Coronary artery (tissue), 2 donors: ENCODE measurements around the gene GRAMD4.
A peak's percentile ranks its signal among the peaks of the same experiment; 100 is the strongest.

Experiments
- DNase-seq: peaks from one replicate; pipeline ENCODE4 v3.0.0-alpha.2; 2017; ENCODE audit warnings: low spot score
- H3K27ac ChIP-seq, 2 donors: fragments of 200-600 bp; sonication (generic); one replicate each; pipeline ENCODE4 v1.5.1; 2016 to 2019
- H3K4me3 ChIP-seq: fragments of 200-600 bp; sonication (generic); 2 replicates; pipeline ENCODE4 v1.5.1; 2016; ENCODE audit warnings: mild to moderate bottlenecking, moderate library complexity
- TF ChIP-seq, protein P1 (sequence below): fragments of 200-600 bp; sonication (generic); IDR thresholded peaks from one replicate; pipeline ENCODE4 v1.5.1; 2019; ENCODE audit warnings: antibody characterized with exemption

GRAMD4 gene

DNA sequence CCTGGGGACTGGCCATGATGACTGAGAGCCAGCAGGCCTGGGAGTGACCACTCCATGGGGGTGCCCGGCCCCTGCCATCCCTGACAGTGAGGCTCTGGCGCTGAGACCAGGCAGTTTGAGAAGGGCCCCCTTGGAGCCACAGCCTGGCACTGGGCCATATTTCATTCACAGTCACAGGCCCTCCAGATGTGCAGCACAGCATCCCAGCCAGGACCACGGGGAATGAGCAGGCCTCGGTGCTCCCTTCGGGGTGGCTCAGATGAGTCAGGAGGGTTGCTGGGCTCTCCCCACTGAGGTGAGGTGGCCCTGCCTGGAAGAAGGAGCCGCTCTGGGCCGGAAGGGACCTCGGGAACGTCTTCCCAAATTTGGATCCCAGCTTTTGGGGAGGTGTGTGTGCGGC is 53.0 kb downstream of the GRAMD4 start:
- Histone ChIP-seq H3K4me3 (no peak overlapping the region), H3K27ac (no peak overlapping the region)
- DNase-seq, result no peak
- TF ChIP-seq, protein P1, sequence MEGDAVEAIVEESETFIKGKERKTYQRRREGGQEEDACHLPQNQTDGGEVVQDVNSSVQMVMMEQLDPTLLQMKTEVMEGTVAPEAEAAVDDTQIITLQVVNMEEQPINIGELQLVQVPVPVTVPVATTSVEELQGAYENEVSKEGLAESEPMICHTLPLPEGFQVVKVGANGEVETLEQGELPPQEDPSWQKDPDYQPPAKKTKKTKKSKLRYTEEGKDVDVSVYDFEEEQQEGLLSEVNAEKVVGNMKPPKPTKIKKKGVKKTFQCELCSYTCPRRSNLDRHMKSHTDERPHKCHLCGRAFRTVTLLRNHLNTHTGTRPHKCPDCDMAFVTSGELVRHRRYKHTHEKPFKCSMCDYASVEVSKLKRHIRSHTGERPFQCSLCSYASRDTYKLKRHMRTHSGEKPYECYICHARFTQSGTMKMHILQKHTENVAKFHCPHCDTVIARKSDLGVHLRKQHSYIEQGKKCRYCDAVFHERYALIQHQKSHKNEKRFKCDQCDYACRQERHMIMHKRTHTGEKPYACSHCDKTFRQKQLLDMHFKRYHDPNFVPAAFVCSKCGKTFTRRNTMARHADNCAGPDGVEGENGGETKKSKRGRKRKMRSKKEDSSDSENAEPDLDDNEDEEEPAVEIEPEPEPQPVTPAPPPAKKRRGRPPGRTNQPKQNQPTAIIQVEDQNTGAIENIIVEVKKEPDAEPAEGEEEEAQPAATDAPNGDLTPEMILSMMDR, result no peak

DNA sequence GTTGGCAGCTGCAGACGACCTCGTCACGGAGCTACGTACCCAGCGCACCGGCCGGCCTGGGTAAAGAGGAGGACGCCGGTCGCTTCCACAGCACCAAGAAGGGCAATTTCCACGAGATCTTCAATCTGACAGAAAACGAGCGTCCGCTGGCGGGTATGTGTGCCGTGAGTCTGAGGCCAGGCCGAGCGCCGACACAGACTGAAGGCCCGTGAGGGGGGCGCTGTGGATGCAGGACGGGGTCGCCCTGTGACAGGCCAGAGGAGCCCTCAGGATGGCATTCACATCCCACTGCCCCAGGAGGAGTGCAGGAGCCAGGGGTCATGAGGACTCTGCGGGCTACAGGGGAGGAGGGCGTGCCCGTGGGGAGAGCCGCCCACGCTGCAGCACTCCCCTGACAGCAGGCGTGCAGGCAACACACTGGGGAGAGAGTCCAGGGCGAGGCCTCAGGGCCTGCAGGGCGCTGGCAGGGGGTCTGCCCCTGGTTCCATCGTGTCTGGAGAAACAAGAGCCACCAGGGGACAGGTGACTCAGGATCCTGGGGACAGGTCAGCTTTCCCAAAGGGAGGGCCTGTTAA is 53.6 kb downstream of the GRAMD4 start:
- Histone ChIP-seq H3K27ac (no peak overlapping the region), H3K4me3 (no peak overlapping the region)
- DNase-seq, result no peak
- TF ChIP-seq, protein P1, result no peak

DNA sequence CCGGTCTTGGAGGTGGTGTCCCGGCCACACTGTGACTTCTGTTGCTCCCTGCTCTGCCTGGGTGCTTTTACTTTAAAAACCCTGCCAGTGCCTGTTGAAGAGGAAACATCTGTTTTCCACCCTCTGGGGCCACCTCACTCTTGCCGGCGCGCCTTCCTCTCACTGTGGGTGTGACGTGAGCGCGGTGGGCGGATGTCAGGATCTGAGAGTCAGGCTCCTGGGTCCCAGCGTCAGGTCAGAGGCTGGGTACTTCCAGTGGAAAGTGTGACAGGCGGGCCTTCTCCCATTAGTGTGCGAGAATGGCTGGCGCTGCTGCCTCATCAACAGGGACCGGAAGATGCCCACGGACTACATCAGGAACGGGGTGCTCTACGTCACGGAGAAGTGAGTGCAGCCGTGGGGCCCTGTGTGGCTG is 54.2 kb downstream of the GRAMD4 start:
- Histone ChIP-seq H3K27ac (peak overlapping the region in 1 of 2 donors; percentile 2), H3K4me3 (no peak overlapping the region)
- DNase-seq, result no peak
- TF ChIP-seq, protein P1, result no peak

DNA sequence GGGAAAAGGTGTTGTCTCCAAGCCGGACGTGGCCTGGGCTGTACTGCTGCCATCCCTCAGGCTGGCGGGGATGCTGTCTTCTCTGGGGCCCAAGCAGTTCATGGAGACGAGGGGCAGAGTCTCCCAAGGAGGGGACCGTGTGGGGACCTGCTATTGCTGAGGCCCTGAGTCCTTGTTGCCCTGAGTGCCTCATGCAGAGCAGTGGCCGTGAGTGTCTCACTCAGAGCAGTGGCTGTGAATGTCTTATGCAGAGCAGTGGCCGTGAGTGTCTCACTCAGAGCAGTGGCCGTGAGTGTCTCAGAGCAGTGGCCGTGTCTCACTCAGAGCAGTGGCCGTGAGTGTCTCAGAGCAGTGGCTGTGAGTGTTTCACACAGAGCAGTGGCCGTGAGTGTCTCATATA is 54.7 kb downstream of the GRAMD4 start:
- H3K4me3 ChIP-seq, result no peak overlapping the region
- H3K27ac ChIP-seq, result peak overlapping the region in 1 of 2 donors; percentile 2
- TF ChIP-seq, protein P1, result no peak
- DNase-seq, result no peak

DNA sequence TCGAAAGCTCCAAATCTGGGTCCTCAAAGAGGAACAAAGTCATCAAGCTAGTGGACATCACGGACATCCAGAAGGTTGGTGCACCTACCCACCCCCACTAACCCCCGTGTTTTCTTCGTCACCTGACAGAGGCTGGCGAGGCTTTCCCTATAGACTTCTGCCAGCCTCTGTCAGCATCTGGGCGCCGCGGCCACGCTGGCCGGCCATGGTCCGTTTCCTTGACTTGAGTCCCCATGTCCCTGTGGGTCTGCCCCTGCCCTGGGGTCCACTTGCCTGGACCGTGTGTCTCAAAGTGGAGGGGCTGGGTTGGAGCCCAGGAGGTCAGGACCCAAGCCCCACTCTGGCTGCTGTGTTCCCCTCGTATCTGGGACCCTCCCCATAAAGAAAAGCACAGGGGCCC is 55.3 kb downstream of the GRAMD4 start:
- TF ChIP-seq, protein P1, result no peak
- no peak for DNase-seq
- Histone ChIP-seq H3K27ac (no peak overlapping the region), H3K4me3 (no peak overlapping the region)

DNA sequence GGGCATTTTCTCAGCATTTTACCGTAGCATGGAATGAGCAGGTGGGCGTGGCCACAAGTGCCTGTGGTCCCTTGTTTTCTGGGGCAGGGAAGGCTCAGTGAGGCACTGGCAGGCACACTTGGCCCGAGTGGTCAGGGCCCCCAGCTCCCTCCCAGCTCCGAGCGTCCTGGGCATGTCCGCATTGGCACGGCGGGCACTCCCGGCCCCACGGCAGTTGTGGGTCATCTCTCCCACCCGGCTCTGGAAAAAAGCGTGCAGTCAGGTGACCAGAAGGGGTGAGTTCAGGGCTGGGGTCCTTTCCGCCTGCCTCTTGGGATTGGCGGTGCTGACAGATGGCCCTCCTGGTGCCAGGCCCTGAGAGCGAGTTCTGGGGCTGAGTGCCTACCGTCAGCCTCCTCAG is 55.8 kb downstream of the GRAMD4 start:
- no peak for DNase-seq

DNA sequence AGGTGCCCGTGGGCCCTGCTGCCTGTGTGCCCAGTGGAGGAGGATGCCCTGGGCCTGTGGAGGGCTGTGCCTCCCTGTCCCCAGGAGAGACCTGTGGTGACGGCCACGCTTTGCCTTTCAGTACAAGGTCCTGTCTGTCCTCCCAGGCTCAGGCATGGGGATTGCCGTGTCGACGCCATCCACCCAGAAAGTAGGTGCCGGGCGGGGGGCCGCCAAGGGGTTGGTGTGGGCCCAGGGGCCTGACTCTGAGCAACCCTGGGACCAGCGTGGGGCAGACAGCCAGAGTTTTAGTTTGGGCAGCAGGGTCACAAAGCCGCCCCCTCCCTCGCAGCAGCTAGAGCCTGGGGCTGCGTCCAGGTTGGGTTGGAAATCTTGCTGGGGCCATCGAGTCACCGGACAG is 56.3 kb downstream of the GRAMD4 start:
- Histone ChIP-seq H3K27ac (no peak overlapping the region), H3K4me3 (no peak overlapping the region)
- DNase-seq, result no peak
- TF ChIP-seq, protein P1, result no peak

More for the DNA sequence above, 55.8 kb downstream of the GRAMD4 start:
- TF ChIP-seq, protein P1, result no peak
- Histone ChIP-seq H3K4me3 (no peak overlapping the region), H3K27ac (no peak overlapping the region)
